ENCODE results near the gene FOXO1.

The FOXO1 gene

DNA sequence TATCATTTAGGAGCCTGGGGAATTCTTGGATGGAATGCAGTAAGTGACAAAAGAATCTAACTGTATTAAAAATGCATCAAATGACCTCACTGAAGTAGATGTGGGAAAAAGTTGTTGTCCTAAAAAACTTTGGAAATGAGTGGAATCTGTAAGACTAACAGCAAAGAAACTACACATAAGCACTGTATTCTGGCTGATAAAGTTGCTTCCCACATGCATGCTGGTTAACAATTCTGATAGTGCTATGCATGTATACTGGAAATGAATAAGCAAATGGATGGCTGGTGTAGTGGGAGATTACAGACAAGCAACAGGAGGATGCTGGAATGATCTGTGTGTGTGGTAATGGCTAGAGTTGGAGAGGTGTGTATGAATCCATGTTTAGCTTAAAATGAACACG is 138.5 kb downstream of the FOXO1 start:
- Histone ChIP-seq H3K9me3 (ENCODE audit: control insufficient read depth, insufficient read depth, low read length) (no peaks in the 10 kb centered on the region), H3F3A (ENCODE audit: control insufficient read depth, insufficient read depth) (peaks cover 13% of the 10 kb centered on the region), H3K4me1 (ENCODE audit: control insufficient read depth, low read length) (peaks cover 60% of the 10 kb centered on the region), H3K4me2 (ENCODE audit: low read length) (no peak overlapping the region), H3K4me3 (ENCODE audit: low read length) (no peak overlapping the region), H4K20me1 (ENCODE audit: control insufficient read depth, insufficient read depth, low read depth, low read length) (no peaks in the 10 kb centered on the region), H3K27me3 (ENCODE audit: control insufficient read depth, low read length) (no peaks in the 10 kb centered on the region), H3K36me3 (ENCODE audit: control insufficient read depth, low read length) (no peaks in the 10 kb centered on the region), H3K79me2 (ENCODE audit: control insufficient read depth, low read length) (no peaks in the 10 kb centered on the region), H3K9me2 (replicated peaks; ENCODE audit: control insufficient read depth, low read length) (no peaks in the 10 kb centered on the region), H3K27ac (ENCODE audit: low read depth, low read length) (no peak overlapping the region)
- TF ChIP-seq, protein P1, sequence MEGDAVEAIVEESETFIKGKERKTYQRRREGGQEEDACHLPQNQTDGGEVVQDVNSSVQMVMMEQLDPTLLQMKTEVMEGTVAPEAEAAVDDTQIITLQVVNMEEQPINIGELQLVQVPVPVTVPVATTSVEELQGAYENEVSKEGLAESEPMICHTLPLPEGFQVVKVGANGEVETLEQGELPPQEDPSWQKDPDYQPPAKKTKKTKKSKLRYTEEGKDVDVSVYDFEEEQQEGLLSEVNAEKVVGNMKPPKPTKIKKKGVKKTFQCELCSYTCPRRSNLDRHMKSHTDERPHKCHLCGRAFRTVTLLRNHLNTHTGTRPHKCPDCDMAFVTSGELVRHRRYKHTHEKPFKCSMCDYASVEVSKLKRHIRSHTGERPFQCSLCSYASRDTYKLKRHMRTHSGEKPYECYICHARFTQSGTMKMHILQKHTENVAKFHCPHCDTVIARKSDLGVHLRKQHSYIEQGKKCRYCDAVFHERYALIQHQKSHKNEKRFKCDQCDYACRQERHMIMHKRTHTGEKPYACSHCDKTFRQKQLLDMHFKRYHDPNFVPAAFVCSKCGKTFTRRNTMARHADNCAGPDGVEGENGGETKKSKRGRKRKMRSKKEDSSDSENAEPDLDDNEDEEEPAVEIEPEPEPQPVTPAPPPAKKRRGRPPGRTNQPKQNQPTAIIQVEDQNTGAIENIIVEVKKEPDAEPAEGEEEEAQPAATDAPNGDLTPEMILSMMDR (IDR thresholded peaks at IDR 0.05; ENCODE audit: low read depth, low read length, poor library complexity, severe bottlenecking) = no peak
- no peak for TF ChIP-seq EZH2phosphoT487 (IDR thresholded peaks at IDR 0.05; ENCODE audit: borderline replicate concordance, low read length)

DNA sequence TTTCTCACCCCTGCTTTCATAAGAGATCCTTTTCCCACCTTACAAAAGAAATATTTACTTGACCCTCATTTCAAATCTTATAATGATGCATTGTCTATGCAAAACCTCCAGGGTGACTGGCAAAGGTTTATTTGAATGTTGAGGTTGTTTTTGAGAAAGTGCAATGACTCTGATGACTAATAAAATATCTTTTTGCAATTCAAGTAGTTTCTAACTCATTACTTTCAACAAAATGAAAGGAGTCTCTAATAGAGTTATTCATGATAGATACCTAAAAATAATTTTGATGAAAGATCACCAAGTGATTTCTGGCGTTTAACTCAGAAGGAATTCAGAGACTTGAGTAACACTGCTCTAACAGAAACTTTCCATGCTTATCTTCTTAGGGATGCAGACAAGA is 144.2 kb downstream of the FOXO1 start:
- Histone ChIP-seq H3K4me3 (ENCODE audit: low read length) (no peak overlapping the region), H3K79me2 (ENCODE audit: control insufficient read depth, low read length) (no peaks in the 10 kb centered on the region), H3K9me2 (replicated peaks; ENCODE audit: control insufficient read depth, low read length) (no peaks in the 10 kb centered on the region), H3K4me1 (ENCODE audit: control insufficient read depth, low read length) (peaks cover 58% of the 10 kb centered on the region), H3K4me2 (ENCODE audit: low read length) (no peak overlapping the region), H3K9me3 (ENCODE audit: control insufficient read depth, insufficient read depth, low read length) (no peaks in the 10 kb centered on the region), H3K27me3 (ENCODE audit: control insufficient read depth, low read length) (no peaks in the 10 kb centered on the region), H4K20me1 (ENCODE audit: control insufficient read depth, insufficient read depth, low read depth, low read length) (no peaks in the 10 kb centered on the region), H3K27ac (ENCODE audit: low read depth, low read length) (no peak overlapping the region), H3F3A (ENCODE audit: control insufficient read depth, insufficient read depth) (peaks cover 3% of the 10 kb centered on the region; the same call in 1 of the 2 replicates), H3K36me3 (ENCODE audit: control insufficient read depth, low read length) (no peaks in the 10 kb centered on the region)
- TF ChIP-seq, protein P1 (IDR thresholded peaks at IDR 0.05; ENCODE audit: low read depth, low read length, poor library complexity, severe bottlenecking) = no peak
- no peak for TF ChIP-seq EZH2phosphoT487 (IDR thresholded peaks at IDR 0.05; ENCODE audit: borderline replicate concordance, low read length)

DNA sequence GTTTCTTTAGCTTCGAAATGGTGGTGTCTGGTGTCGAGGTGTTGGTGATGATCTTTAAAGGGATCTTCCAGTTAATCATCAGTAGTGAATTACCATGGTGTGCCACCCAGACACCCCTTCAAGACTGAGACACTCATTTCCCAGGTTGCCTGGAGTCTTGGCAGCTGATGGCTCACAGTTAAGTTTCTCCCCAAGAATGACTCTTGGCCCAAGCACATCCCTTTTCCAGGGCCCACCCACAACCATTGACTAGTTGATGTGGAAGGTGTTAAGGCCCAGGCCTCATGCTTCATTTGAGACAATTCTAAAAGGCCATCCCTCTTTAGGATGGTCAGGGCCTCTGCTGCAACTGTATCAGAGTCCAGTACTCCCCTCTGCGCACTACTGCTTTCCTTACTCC is 145.5 kb downstream of the FOXO1 start:
- no peak for TF ChIP-seq EZH2phosphoT487 (IDR thresholded peaks at IDR 0.05; ENCODE audit: borderline replicate concordance, low read length)
- TF ChIP-seq, protein P1 (IDR thresholded peaks at IDR 0.05; ENCODE audit: low read depth, low read length, poor library complexity, severe bottlenecking) = no peak
- Histone ChIP-seq H3K9me3 (ENCODE audit: control insufficient read depth, insufficient read depth, low read length) (no peaks in the 10 kb centered on the region), H3K4me3 (ENCODE audit: low read length) (no peak overlapping the region), H3K27me3 (ENCODE audit: control insufficient read depth, low read length) (no peaks in the 10 kb centered on the region), H4K20me1 (ENCODE audit: control insufficient read depth, insufficient read depth, low read depth, low read length) (no peaks in the 10 kb centered on the region), H3K79me2 (ENCODE audit: control insufficient read depth, low read length) (no peaks in the 10 kb centered on the region), H3F3A (ENCODE audit: control insufficient read depth, insufficient read depth) (no peaks in the 10 kb centered on the region), H3K4me1 (ENCODE audit: control insufficient read depth, low read length) (peaks cover 57% of the 10 kb centered on the region), H3K4me2 (ENCODE audit: low read length) (no peak overlapping the region), H3K36me3 (ENCODE audit: control insufficient read depth, low read length) (no peaks in the 10 kb centered on the region), H3K9me2 (replicated peaks; ENCODE audit: control insufficient read depth, low read length) (no peaks in the 10 kb centered on the region), H3K27ac (ENCODE audit: low read depth, low read length) (no peak overlapping the region)

DNA sequence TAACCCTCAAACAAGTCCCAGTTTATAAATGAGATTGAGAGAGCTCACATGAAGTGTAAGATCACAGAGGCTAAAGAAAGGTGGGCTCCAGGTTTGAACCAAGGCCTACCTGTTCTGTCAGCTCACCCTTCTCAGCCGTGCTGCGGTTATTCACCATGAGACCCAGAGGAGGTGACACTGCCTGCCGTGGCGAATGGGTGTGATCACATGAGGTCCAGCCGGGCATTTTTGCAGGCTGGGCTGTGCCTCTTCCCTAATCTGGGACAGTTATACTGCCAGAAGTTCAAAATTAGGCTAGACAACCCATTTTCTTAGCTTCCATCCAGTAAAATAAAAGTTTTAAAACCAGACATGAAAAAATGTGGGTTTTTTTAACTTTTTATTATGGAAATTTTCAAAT is 146.8 kb downstream of the FOXO1 start:
- no peak for TF ChIP-seq EZH2phosphoT487 (IDR thresholded peaks at IDR 0.05; ENCODE audit: borderline replicate concordance, low read length)
- TF ChIP-seq, protein P1 (IDR thresholded peaks at IDR 0.05; ENCODE audit: low read depth, low read length, poor library complexity, severe bottlenecking) = no peak
- Histone ChIP-seq H3K4me1 (ENCODE audit: control insufficient read depth, low read length) (peaks cover 44% of the 10 kb centered on the region), H3K9me2 (replicated peaks; ENCODE audit: control insufficient read depth, low read length) (no peaks in the 10 kb centered on the region), H3K9me3 (ENCODE audit: control insufficient read depth, insufficient read depth, low read length) (no peaks in the 10 kb centered on the region), H3K4me2 (ENCODE audit: low read length) (no peak overlapping the region), H3F3A (ENCODE audit: control insufficient read depth, insufficient read depth) (no peaks in the 10 kb centered on the region), H4K20me1 (ENCODE audit: control insufficient read depth, insufficient read depth, low read depth, low read length) (no peaks in the 10 kb centered on the region), H3K79me2 (ENCODE audit: control insufficient read depth, low read length) (no peaks in the 10 kb centered on the region), H3K27me3 (ENCODE audit: control insufficient read depth, low read length) (no peaks in the 10 kb centered on the region), H3K36me3 (ENCODE audit: control insufficient read depth, low read length) (no peaks in the 10 kb centered on the region), H3K4me3 (ENCODE audit: low read length) (no peak overlapping the region), H3K27ac (ENCODE audit: low read depth, low read length) (no peak overlapping the region)
